Prostate gland (tissue), 2 donors: ENCODE data around the gene SLFN14.

Source experiments
- CTCF ChIP-seq, 4 experiments: fragments of 200-600 bp in 2 of 4; fragments of 450-650 bp in 2 of 4; sonication (generic) in 2 of 4; IDR thresholded peaks; 1 replicate in 3 of 4; 2 replicates in 1 of 4; pipeline ENCODE4 v1.5.1; 2016 to 2019; ENCODE audit warnings: antibody characterized with exemption in 4 of 4, mild to moderate bottlenecking in 2 of 4, moderate library complexity in 2 of 4
- POLR2A ChIP-seq: fragments of 450-650 bp; IDR thresholded peaks from one replicate; pipeline ENCODE4 v1.6.1; 2016; ENCODE audit warnings: antibody characterized with exemption, mild to moderate bottlenecking
- POLR2AphosphoS5 ChIP-seq: sonication (generic); formaldehyde crosslinking; IDR thresholded peaks from one replicate; pipeline ENCODE4 v1.6.1; 2017; ENCODE audit warnings: antibody characterized with exemption

- TF ChIP-seq CTCF (IDR thresholded peaks at IDR 0.05) (no peak), POLR2A (no peak), POLR2AphosphoS5 (no peak)
Measured at GRCh38 chr17:35577830-35578196, 17.2 kb upstream of the SLFN14 start.
